Gastrocnemius medialis (tissue), 4 donors: ENCODE measurements around the gene EGF.

Experiments
- CTCF ChIP-seq, 5 experiments: fragments of 450-650 bp in 3 of 5; fragments of 200-600 bp in 2 of 5; sonication (generic) in 2 of 5; IDR thresholded peaks in 4 of 5; conservative IDR thresholded peaks in 1 of 5; 1 replicate in 4 of 5; 2 replicates in 1 of 5; pipeline ENCODE4 v1.5.1; 2016 to 2019; ENCODE audit warnings: antibody characterized with exemption in 5 of 5, mild to moderate bottlenecking in 3 of 5, moderate library complexity in 3 of 5
- POLR2A ChIP-seq, 2 donors: fragments of 450-650 bp; IDR thresholded peaks; one replicate each; pipeline ENCODE4 v1.6.1; 2017; ENCODE audit warnings: antibody characterized with exemption in 2 of 2, mild to moderate bottlenecking in 2 of 2, moderate library complexity in 2 of 2

GRCh38 chr4:109921384-109921808 is 8.7 kb downstream of the EGF start:
- TF ChIP-seq CTCF (IDR thresholded peaks at IDR 0.05 in 4 of 5, conservative IDR thresholded peaks at IDR 0.05 in 1 of 5) (no peak), POLR2A (IDR thresholded peaks at IDR 0.05) (no peak)
